ENCODE results near the gene PROZ.

The PROZ gene

GRCh38 chr13:113120300-113121182, 37.9 kb upstream of the PROZ start:
- no peak for ATAC-seq

GRCh38 chr13:113121183-113121927, 37.1 kb upstream of the PROZ start:
- ATAC-seq = no peak

- no peak for ATAC-seq
Measured at GRCh38 chr13:113121928-113122471, 36.4 kb upstream of the PROZ start.

GRCh38 chr13:113122550-113123225, 35.8 kb upstream of the PROZ start, which contains the start of gene F10:
F10 (plus strand) TSS chr13:113122799; CDS start chr13:113122856, 57 bp downstream.
- ATAC-seq = no peak

DNA sequence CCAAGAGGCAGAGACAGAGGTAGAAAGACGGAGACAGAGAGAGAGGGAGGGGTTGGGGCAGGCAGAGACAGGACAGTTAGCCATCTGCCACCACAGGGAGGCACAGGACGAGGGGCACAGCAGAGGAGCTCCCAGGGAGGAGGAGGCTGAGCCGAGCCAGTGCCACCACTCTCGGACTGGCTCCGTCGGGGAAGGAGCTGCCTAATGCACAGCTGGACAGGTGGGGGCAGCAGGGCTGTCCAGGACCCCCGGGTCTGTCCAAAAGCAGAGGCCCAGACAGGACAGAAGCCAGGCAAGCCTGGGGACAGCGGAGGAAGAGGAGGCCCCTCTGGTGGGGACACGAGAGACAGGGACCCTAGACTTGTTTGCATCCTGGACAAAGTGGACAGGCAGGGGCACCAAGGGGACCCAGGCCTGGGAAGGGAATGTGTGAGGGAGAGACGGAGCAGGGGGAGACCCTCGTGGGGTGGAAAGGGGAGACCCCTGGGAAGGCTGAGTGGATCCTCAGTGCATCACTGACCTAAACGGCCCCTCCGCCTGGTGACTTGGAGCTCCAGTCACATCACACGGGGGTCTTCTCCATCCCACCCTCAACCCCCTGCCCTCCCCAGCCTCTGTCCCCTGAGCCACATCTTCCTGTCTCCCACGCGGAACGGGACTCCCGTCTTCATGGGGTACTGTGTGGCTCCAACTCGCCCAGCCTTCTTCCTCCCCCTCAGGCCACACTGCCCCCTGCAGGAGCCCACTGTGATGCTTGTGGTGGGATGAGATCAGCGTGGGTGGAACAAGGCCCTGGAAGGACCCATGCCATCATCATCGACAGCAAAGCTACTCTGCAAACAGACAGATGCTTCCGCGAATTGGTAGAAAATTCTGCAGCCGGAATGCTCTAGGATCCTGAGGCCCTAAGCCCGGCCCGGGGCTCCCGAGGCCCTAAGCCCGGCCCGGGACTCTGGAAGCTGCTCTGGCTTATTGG, 34.9 kb upstream of the PROZ start:
- ATAC-seq = no peak

DNA sequence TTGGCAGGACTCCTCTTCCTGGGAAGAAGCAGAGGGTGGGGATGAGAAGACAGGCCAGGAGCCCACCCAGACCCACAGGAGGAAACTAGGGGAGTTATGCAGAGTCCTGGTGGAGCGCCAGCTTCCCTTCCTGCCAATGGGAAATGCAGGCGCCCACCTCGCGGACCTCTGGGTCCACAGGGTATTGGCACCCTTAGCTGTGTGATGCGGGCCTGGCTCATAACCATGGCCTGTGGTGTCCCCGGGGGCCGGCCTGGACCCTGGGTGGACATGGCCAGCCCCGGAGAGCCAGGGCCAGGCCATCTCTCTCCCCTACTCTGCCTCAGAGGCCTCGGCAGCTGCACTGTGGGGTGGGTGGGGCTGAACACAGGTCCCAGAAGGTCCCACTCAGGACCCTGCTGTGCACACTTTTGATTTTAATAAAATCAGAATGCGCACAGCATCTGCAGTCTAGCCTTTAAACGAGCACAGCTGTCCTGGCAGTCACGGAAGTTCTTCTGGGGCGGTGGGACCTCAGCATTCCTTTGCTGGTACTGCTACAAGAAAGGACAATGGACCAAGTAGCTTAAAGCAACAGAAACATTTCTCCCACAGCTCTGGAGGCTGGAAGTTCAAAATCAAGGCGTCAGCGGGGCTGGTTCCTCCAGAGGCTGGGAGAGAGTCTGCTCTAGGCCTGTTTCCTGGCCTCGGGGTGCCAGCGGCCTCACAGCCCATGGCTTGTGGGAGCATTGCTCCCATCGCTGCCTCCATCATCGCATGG, 34.1 kb upstream of the PROZ start:
- ATAC-seq = no peak

GRCh38 chr13:113125506-113126264, 32.8 kb upstream of the PROZ start:
- ATAC-seq = no peak

DNA sequence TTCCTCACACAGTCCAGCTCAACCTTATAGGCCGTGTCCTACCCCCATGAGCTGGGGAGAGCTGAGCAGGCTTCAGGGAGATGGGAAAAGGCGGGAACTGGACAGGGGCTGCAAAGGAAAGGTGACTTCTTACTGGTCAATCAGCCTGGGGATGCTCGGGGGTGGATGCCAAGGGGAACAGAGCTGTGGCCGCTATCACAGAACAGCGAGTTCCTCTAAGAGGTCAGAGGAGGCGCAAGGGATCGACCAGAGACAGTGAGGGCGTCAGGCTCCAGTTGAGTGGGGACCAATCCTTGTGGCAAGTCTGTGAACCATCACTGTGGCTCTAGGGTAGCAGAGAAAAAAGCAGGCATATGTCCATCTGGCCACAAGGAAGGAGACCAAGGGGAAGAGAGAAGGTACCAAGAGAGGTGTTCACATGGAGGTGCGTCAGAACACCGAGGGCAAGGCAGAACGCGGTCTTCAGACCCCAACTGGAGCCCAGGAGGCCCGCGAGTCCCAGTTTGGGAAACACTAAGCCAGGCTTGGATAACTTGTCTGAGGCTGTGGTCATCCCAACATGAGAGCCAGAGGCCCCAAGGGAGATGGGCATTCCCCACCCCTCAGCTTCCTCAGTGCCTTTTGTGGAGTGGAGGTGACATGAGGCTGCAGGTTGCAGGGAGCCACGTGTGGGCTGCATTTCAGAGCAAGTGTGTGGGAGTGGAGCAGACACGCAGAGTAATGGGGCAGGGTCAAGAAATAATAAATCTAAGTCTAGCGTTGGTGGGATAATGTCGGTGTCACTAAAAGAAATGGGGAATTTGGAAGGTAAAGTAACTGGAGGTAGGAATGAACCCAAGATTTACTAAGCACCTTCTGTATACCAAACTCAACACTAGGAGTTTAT, 31.9 kb upstream of the PROZ start:
- no peak for ATAC-seq

GRCh38 chr13:113129480-113129879, 29.0 kb upstream of the PROZ start:
- ATAC-seq = no peak

DNA sequence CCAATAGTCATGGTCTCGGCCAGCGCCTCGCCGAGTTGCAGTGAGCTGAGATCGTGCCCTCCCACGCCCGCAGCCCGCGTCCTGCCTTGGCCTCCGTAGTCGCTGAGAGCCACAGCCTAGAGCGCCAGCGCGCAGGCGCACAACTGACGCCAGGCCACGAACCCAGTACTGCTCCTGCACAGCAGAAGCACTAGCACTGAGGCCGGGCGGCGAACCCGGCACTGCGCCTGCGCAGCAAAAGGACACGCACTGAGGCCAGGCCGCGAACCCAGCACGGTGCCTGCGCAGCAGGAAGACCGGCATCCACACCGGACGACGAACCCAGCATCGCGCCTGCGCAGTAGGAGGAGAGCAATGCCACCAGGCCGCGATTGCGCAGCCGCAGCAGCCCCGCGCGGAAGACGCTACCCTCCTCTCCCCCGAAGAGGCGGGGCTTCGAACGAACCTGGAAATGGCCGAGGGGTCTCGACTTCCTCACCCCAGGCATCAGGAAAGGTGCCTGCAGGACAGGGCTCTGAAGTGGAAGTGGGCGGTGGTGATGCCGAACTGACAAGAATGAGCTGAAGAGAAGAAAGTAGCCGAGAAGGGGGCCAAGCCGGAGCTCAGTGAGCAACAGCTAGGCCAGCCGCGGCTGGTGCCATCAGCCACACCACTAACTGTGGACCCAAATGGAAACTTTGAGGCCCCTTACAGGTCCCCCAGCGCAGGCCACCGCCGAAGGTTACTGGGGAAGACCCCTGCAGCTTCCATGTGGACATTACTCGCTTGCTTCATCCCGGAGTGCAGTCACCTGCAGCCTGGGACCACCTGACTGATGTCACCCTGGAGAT, 28.3 kb upstream of the PROZ start:
- peak; percentile 51 to 53 for ATAC-seq

GRCh38 chr13:113135281-113135760, 23.1 kb upstream of the PROZ start:
- no peak for ATAC-seq

- no peak for ATAC-seq
Measured at GRCh38 chr13:113137691-113138298, 20.7 kb upstream of the PROZ start.

GRCh38 chr13:113138792-113139551, 19.5 kb upstream of the PROZ start:
- ATAC-seq = no peak

DNA sequence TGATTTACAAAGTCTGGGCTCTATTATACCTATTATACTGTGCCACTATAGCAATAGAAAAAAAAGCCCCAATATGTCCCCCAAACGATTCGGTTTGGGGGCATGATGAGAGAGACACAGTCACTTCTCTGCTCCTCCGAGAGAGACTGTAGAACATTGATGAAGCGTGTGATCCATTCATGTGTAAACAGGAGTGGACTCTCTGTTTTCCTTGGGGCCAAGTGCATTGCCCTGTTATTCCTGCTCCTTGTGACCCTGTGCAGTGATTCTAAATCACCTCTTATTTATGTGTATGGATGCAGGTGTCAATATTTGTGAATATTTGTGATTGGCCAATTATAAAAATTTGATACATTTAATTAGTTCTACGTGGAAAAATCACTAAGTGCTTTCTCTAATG, 18.9 kb upstream of the PROZ start:
- ATAC-seq = no peak

DNA sequence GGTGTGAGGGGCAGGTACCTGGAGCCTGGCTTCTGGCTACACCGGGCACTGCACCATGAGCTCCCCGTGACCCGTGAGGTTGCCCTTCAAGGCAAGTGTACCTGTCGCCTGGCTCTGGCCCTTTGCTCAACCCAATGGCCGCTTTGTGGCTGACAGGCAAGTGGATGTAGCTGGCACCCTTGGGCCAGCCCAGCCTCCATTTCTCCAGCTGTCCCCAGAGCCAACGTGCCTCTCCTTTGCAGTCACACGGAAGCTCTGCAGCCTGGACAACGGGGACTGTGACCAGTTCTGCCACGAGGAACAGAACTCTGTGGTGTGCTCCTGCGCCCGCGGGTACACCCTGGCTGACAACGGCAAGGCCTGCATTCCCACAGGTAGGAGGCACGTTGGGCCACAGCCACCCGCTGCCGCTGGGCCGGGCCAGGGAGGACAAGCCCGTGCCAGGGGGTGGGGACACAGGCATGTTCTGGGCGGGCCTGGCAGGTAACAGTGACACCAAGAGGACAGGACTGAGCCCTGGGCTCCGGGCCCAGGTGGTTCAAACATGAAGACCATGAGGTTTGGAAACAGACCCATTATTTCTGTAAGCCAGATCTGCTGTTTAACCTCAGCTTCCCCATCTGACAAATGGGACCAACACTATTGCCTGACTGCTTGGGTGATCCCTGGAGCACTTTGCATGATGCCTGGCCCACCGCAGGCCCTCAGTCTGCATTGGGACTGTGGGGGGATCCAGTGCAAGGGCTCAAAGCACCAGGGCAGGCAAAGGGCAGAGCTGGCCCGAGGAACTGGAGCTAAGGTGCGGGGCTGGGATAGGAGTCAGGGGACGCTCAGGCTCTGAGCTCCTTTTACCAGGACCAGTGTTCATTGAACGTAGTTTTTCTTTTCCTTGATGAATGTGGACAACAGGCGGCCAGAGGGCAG, 17.5 kb upstream of the PROZ start:
- ATAC-seq = no peak

- no peak for ATAC-seq
Measured at GRCh38 chr13:113141601-113141970, 16.9 kb upstream of the PROZ start.
